HFFc6 (cell line): ENCODE data around the gene GNAO1. TPM values are rescaled to one million over a fixed set of nuclear protein-coding genes. Genes with fewer than 3 reads are reported as not detected.
A peak's percentile ranks its signal among the peaks of the same experiment; 100 is the strongest.

Experiments
- DNase-seq: peaks from one replicate; pipeline ENCODE4 v3.0.0-alpha.2; 2018
- H3K27ac Mint-ChIP-seq: 2 replicates; pipeline ENCODE4 v1.8.0; 2020; ENCODE audit warnings: mild to moderate bottlenecking, mixed read lengths
- H3K27me3 Mint-ChIP-seq: 2 replicates; pipeline ENCODE4 v1.8.0; 2021; ENCODE audit warnings: mild to moderate bottlenecking, moderate library complexity, mixed read lengths; ENCODE audit not compliant: insufficient read depth
- H3K36me3 Mint-ChIP-seq: 2 replicates; pipeline ENCODE4 v1.8.0; 2021; ENCODE audit warnings: low read depth, mixed read lengths
- H3K4me1 Mint-ChIP-seq: 2 replicates; pipeline ENCODE4 v1.8.0; 2020; ENCODE audit warnings: low read depth, mixed read lengths
- H3K4me3 Mint-ChIP-seq: 2 replicates; pipeline ENCODE4 v1.8.0; 2020; ENCODE audit warnings: mild to moderate bottlenecking, moderate library complexity, mixed read lengths
- H3K9me3 Mint-ChIP-seq: 2 replicates; pipeline ENCODE4 v1.8.0; 2020; ENCODE audit warnings: mild to moderate bottlenecking, mixed read lengths
- microRNA-seq: library from miRNA; unstranded; fragments of <30 nt; microRNA quantifications from one replicate; pipeline ENCODE4, GENCODE V29; 2019
- total RNA-seq, 6 experiments: library from RNA; stranded (reverse); fragmentation: NEBNext Ultra II Directional; extraction: Animal tissue kit (Norgen Biotek cat#: 25700); gene quantifications; 2 replicates in 1 of 6; 3 replicates in 5 of 6; pipeline ENCODE4 v1.2.3, GENCODE V29; 2021
- TF ChIP-seq, protein P1 (sequence below): fragments of 200-600 bp; sonication (generic); IDR thresholded peaks from 2 replicates; pipeline ENCODE4 v1.5.0; 2021; ENCODE audit warnings: antibody characterized with exemption, mild to moderate bottlenecking

GNAO1 gene
- total RNA-seq, 6 experiments from 2014 or later = 0.07 to 0.48 (median 0.37) TPM; not detected in 1

DNA sequence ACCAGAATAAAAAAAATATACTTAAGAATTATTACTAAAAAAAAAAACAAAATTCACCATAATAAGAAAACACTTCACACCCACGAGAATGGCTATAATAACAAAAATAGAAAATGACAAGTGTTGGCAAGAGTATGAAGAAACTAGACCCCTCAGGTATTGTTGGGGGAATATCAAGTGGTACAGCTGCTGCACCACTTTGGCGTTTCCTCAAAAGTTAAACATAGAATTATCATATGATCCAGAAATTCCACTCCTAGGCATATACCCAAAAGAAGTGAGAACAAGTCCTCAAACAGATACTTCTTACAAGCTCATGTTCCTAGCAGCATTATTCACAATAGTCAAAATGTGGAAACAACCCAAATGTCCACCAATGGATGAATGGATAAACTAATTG, 207.8 kb downstream of the GNAO1 start:
- no peak overlapping the region for H3K27ac Mint-ChIP-seq
- no peaks in the 10 kb centered on the region for H3K27me3 Mint-ChIP-seq
- H3K4me1 Mint-ChIP-seq = no peaks in the 10 kb centered on the region
- TF ChIP-seq, protein P1, sequence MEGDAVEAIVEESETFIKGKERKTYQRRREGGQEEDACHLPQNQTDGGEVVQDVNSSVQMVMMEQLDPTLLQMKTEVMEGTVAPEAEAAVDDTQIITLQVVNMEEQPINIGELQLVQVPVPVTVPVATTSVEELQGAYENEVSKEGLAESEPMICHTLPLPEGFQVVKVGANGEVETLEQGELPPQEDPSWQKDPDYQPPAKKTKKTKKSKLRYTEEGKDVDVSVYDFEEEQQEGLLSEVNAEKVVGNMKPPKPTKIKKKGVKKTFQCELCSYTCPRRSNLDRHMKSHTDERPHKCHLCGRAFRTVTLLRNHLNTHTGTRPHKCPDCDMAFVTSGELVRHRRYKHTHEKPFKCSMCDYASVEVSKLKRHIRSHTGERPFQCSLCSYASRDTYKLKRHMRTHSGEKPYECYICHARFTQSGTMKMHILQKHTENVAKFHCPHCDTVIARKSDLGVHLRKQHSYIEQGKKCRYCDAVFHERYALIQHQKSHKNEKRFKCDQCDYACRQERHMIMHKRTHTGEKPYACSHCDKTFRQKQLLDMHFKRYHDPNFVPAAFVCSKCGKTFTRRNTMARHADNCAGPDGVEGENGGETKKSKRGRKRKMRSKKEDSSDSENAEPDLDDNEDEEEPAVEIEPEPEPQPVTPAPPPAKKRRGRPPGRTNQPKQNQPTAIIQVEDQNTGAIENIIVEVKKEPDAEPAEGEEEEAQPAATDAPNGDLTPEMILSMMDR = no peak
- peaks cover 55% of the 10 kb centered on the region for H3K36me3 Mint-ChIP-seq
- H3K9me3 Mint-ChIP-seq = no peaks in the 10 kb centered on the region
- no peak overlapping the region for H3K4me3 Mint-ChIP-seq
- DNase-seq = no peak

DNA sequence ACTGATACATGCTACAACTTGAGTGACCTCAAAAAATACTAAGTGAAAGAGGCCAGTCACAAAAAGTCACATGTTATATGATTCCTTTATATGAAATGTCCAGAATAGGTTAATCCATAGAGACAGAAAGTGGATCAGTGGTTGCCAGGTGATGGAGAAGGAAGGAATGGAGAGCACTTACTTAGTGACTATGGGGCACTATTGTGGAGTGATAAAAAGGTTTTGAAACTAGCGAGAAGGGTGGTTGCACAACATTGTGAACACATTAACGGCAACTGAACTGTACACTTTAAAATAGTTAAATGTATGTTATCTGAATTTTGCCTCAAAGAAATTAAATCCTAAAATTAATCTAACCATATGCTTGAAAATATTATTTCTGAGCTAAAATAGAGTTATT, 208.2 kb downstream of the GNAO1 start:
- H3K36me3 Mint-ChIP-seq = peaks cover 52% of the 10 kb centered on the region
- H3K9me3 Mint-ChIP-seq = no peaks in the 10 kb centered on the region
- no peaks in the 10 kb centered on the region for H3K4me1 Mint-ChIP-seq
- TF ChIP-seq, protein P1 = no peak
- no peaks in the 10 kb centered on the region for H3K27me3 Mint-ChIP-seq
- H3K4me3 Mint-ChIP-seq = no peak overlapping the region
- no peak for DNase-seq
- no peak overlapping the region for H3K27ac Mint-ChIP-seq

DNA sequence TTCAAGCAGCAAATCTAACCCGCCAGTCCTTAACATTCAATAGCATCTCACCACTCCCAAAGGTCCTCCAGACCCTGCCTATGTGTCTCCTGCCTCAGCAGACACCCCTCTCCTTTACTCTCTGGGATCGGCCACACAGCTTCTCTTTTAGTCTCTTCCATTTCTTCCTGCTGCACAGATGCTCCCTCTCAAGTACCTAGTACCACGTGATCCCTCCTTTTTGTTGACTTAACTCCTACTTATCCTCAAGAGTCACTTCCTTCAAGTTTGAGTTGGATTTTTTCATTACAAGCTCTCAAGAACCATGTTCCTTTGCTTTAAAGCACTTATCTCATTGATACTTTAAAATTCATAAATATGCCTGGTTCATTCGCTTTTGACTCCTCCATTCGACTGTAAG, 209.2 kb downstream of the GNAO1 start:
- Mint-ChIP-seq H3K36me3 (peaks cover 58% of the 10 kb centered on the region), H3K4me3 (no peak overlapping the region), H3K4me1 (no peaks in the 10 kb centered on the region), H3K9me3 (no peaks in the 10 kb centered on the region), H3K27me3 (no peaks in the 10 kb centered on the region), H3K27ac (no peak overlapping the region)
- DNase-seq = no peak
- TF ChIP-seq, protein P1 = no peak

DNA sequence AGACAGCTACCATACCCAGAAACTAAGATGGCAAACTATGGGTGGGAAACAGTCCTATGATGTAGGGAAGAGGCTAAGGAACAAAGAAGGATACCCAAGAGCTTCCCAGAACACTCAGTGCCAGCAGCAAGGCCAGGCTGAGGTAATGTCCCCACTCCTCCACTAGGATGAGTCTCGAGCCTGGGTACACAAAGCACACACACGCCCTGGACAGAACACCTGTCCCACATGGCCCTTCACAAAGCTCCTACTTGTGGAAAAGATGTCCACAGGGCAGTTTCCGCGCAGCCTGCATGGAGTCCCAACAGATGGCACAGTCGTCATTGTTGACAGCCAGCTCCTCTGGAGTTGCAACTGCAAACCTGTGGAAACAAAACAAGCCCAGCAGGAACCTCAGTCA, 210.2 kb downstream of the GNAO1 start:
- DNase-seq = no peak
- Mint-ChIP-seq H3K4me1 (no peaks in the 10 kb centered on the region), H3K27me3 (no peaks in the 10 kb centered on the region), H3K36me3 (peaks cover 53% of the 10 kb centered on the region), H3K4me3 (no peak overlapping the region), H3K27ac (no peak overlapping the region), H3K9me3 (no peaks in the 10 kb centered on the region)
- TF ChIP-seq, protein P1 = peak; percentile 59

DNA sequence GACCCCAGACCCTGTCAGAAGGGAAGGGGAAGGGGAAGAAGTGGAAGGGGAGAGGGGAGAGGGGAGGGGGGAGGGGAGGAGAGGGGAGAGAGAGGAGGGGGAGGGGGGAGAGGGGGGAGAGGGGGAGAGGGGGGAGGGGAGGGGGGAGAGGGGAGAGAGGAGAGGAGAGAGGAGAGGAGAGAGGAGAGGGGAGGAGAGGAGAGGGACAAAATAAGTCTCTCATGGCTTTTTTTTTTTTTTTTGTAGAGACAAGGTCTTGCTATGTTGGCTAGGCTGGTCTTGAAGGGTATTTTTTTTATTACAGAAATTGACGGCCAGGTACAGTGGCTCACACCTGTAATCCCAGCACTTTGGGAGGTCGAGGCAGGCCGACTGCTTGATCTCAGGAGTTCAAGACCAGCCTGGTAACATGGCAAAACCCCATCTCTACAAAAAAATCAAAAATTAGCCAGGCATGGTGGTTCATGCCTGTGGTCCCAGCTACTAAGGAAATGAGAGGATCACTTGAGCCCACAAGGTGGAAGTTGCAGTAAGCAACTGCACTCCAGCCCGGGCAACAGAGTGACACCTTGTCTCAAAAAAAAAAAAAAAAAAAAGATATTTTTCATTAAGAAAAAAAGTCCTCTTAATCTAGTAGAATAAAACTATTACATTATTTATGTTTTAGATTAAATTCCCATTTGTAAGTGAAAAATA, 214.8 kb downstream of the GNAO1 start:
- DNase-seq = no peak
- TF ChIP-seq, protein P1 = no peak
- peaks cover 11% of the 10 kb centered on the region for H3K4me1 Mint-ChIP-seq
- H3K27ac Mint-ChIP-seq = no peak overlapping the region
- H3K36me3 Mint-ChIP-seq = peaks cover 42% of the 10 kb centered on the region
- no peak overlapping the region for H3K4me3 Mint-ChIP-seq
- H3K9me3 Mint-ChIP-seq = no peaks in the 10 kb centered on the region
- no peaks in the 10 kb centered on the region for H3K27me3 Mint-ChIP-seq

Small RNA genes lying within 50 kb of the gene (microRNA-seq; reads per million reads assigned to microRNA genes)
- 3.9 reads per million for gene MIR3935

Other genes starting within 250 kb of the GNAO1 start
- gene AMFR, start 234.1 kb downstream of the GNAO1 start, total RNA-seq = 100 to 1,000 TPM; 104 to 117 (median 112) TPM